NCI-H1436 (cell line): ENCODE data around the gene OR6K3.

Experiments used
- DNase-seq: peaks from one replicate; lab custom pipeline; 2025; lab: John Stamatoyannopoulos, UW

Gene OR6K3

GRCh38 chr1:158687037-158687436 is 33.5 kb downstream of the OR6K3 start:
- no peak for DNase-seq

DNA sequence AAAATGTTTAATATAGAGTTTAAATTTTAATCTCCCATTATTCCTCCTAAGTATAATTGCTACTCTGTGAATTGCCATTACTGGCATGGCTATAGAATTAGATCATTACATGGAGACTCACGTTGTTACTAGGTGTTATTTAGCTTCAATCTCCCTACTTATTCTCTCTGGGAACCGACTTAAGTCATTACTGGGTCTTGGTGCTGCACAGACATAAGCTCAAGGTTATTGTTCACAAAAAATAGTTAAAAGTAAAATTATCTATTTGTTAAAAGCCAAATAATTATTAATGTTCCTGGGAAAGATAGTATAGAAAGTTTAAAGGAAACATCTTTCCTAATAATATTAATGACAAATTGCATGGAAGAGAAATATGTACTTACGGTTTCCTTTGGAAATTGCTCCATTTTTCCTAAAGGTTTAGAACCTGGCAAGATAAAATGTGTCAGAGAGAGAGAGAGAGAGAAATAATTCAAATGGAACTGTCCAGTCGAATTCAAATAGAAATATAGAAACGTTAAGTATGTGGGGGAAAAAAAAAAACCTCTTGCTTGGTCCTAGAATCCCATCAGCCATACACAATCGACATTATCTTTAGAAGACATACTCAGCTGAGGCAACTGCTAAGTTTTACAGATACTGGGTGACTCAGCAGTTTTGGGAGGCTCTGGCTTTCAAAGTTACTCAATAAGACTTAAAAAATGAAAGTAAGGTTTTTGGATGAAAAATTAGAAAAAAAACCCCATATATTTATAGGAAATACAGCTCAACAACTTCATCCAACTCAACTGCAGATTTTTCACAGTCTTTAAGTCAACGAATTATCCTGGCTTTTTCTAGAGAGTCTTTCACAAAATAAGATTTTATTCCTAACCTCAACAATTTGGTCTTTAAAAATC is 34.2 kb downstream of the OR6K3 start, which contains the start of gene SPTA1:
Gene SPTA1, minus strand, starts transcription at position 605 of the 899 bp plus-strand sequence. Its CDS starts 198 bp downstream, at position 407.
- DNase-seq = no peak

- DNase-seq = no peak
Measured at GRCh38 chr1:158685085-158685484, 35.4 kb downstream of the OR6K3 start.

DNA sequence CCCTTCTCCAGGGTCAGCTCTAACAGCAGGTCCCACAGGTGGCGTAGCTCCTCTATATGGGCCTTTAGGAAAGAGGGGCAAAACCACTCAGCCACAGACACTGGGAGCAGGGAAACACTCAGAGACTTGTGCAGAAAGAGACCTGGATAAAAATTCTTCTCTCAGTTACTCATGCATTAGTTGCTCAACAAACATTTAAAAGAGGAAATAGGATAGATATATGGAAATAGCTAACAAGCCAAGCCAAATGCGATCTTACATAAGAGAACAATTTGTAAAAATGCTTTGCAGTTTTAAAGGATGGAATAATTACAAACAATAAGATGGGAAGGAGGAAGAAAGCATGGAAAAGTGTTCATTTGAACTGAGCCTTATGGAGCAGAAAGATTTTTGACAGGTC is 38.9 kb downstream of the OR6K3 start:
- no peak for DNase-seq

DNA sequence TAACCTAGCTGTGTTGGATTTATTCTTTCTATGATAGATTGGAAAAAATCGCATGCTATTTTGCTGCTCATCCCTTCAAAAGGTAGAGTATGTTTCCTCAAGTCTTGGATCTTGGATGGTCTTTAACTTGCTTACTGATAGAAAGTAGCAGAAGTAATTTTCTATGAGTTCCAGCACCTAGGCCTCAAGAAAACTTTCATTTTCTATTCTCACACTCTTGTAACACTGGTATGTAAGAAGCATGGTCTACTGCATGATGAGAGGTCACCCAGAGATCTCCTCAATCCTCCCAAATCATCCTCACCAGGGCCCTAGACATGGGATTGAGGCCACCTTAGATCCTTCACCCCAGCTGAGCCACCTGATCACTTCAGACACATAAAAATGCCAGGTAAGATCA is 41.2 kb downstream of the OR6K3 start:
- no peak for DNase-seq

DNA sequence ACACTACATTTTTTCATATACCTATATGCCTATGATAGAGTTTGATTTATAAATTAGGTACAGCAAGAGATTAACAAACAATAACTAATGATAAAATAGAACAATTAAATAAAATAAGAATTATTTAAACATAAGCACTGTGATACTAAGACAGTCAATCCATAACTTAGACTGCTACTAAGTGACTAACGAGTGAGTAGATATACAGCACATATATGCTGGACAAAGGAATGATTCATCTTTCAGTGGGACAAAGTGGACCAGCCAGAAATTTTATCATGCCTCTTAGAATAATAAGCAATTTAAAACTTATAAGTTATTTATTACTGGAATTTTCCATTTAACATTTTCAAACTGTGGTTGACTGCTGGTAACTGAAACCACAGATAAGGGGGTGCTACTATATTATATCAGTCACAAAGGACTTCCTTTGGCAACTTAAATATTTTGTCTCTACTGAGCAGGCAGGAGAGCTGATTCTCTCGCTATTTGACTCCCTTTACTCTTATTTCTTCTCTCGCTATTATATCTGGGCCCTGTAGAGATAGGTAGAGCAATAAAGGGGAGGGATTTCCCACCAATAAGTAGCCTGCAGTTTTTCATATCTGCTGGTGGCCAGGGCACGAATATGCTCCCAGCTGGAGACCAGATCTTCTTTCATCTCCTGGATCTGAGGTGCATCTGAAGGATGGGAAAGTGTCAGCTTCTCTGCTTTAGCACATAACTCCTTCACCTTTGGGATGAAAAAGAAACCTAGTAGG is 44.8 kb downstream of the OR6K3 start:
- DNase-seq = no peak

DNA sequence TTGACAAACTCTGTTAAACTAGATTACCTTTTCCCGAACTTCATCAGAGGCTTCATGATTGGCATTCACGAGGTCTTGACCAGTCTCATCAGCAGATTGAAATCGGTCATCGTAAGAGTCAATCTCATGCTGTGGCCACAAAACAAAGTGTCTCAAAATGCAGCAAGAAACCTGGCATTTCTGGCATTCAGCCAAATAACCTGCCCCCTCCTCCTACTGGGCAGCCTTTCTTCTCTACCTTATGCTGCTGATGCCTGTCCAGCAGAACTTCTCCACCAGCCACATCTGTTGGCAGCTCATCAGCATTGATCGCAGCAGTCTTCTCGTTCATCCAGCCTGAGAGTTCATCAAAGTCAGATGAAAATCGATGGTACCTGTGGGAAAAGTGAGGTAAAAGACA is 46.2 kb downstream of the OR6K3 start:
- no peak for DNase-seq
